HepG2 (cell line): ENCODE results near the gene LAMA5. TPM values are rescaled to one million over a fixed set of nuclear protein-coding genes. Genes with fewer than 3 reads are reported as not detected.
A peak's percentile ranks its signal among the peaks of the same experiment; 100 is the strongest.

Source experiments
- ATAC-seq: fragments of 200-7000 bp; cut with Tn5 transposase; 3 replicates; pipeline ENCODE4 v1.9.1; 2020; ENCODE audit warnings: mild to moderate bottlenecking, moderate library complexity
- BruUV-seq: library from RNA; stranded (reverse); fragments of 400-500 nt; replicated peaks from 2 replicates; lab custom pipeline; 2021; lab: Mats Ljungman, UMichigan
- CTCF ChIA-PET: fragments of 300-600 bp; formaldehyde crosslinking; extraction: SDS; loops from one replicate; lab custom pipeline; 2021; ENCODE audit warnings: low total read pairs, inconsistent platforms, low intra/inter-chr PET ratio; lab: Yijun Ruan, JAX
- POLR2A ChIA-PET: fragments of 350-600 bp; sonication (Branson Sonifier 250); formaldehyde crosslinking; loops from one replicate; lab custom pipeline; 2020; ENCODE audit warnings: antibody characterized with exemption, inconsistent platforms; lab: Yijun Ruan, JAX
- DNase-seq: peaks from one replicate; pipeline ENCODE4 v3.0.0-alpha.2; 2015; ENCODE audit warnings: low spot score
- FAIRE-seq: peaks from 3 replicates; lab custom pipeline; 2011; peaks lifted over from hg19 to GRCh38; lab: Jason Lieb, UNC
- H2AFZ ChIP-seq: one replicate; pipeline ENCODE4 v1.6.1; 2011; ENCODE audit warnings: low read length, inconsistent platforms
- H3K27ac ChIP-seq: fragments of 300-600 bp; 3 replicates; pipeline ENCODE4 v1.8.0; 2011; ENCODE audit warnings: mixed run types, mild to moderate bottlenecking, mixed read lengths, low read length, inconsistent platforms; ENCODE audit not compliant: insufficient read depth; ENCODE audit errors: extremely low read length
- H3K27me3 ChIP-seq, 2 experiments: fragments of 200-600 bp in 1 of 2; 2 replicates in 1 of 2; 3 replicates in 1 of 2; pipeline versions ENCODE4 v1.6.0 to v1.8.0; 2011; ENCODE audit warnings: low read length in 2 of 2, mild to moderate bottlenecking in 2 of 2, moderate library complexity in 2 of 2, inconsistent platforms in 1 of 2; ENCODE audit not compliant: insufficient read depth in 2 of 2, control insufficient read depth in 1 of 2
- H3K36me3 ChIP-seq, 2 experiments: fragments of 200-600 bp in 1 of 2; replicated peaks in 1 of 2; 2 replicates in 1 of 2; 3 replicates in 1 of 2; pipeline versions ENCODE4 v1.5.1 to v1.8.0; 2011; ENCODE audit warnings: low read length in 2 of 2, inconsistent platforms in 1 of 2; ENCODE audit not compliant: insufficient read depth in 2 of 2, control insufficient read depth in 1 of 2
- H3K4me1 ChIP-seq: 2 replicates; pipeline ENCODE4 v1.5.1; 2012; ENCODE audit warnings: low read length, inconsistent platforms; ENCODE audit not compliant: insufficient read depth
- H3K4me2 ChIP-seq: 2 replicates; pipeline ENCODE4 v1.6.0; 2011; ENCODE audit warnings: low read depth, low read length, inconsistent platforms
- H3K4me3 ChIP-seq, 3 experiments: fragments of 200-600 bp in 1 of 3; sonication (generic), shearing (Covaris generic) in 1 of 3; replicated peaks in 1 of 3; 2 replicates each; pipeline ENCODE4 v1.5.1; 2011 to 2016; ENCODE audit warnings: low read length in 3 of 3, inconsistent platforms in 2 of 3, low read depth in 2 of 3, mild to moderate bottlenecking in 2 of 3, control low read depth in 1 of 3, mixed read lengths in 1 of 3; ENCODE audit not compliant: insufficient read depth in 1 of 3
- H3K79me2 ChIP-seq: one replicate; pipeline ENCODE4 v1.6.1; 2011; ENCODE audit warnings: low read length, inconsistent platforms; ENCODE audit not compliant: insufficient read depth
- H3K9ac ChIP-seq: 2 replicates; pipeline ENCODE4 v1.6.0; 2011; ENCODE audit warnings: mild to moderate bottlenecking, low read depth, low read length, inconsistent platforms; ENCODE audit not compliant: insufficient read depth
- H3K9me3 ChIP-seq: 2 replicates; pipeline ENCODE4 v1.5.1; 2012; ENCODE audit warnings: mild to moderate bottlenecking, low read length
- H4K20me1 ChIP-seq: 2 replicates; pipeline ENCODE4 v1.6.0; 2011; ENCODE audit warnings: inconsistent platforms, mild to moderate bottlenecking, low read length, moderate library complexity; ENCODE audit not compliant: insufficient read depth
- AGO2 ChIP-seq: fragments of 200-400 bp; formaldehyde crosslinking; optimal IDR thresholded peaks from 2 replicates; pipeline ENCODE3; 2017; ENCODE audit warnings: mild to moderate bottlenecking, low read depth, low read length, moderate library complexity
- AKAP8 ChIP-seq: sonication (generic); formaldehyde crosslinking; IDR thresholded peaks from 2 replicates; pipeline ENCODE4 v1.5.1; 2020; ENCODE audit warnings: mild to moderate bottlenecking, missing genetic modification reagents
- HNRNPK ChIP-seq: fragments of 200-400 bp; formaldehyde crosslinking; IDR thresholded peaks from 2 replicates; pipeline ENCODE4 v1.6.1; 2018; ENCODE audit warnings: low read length, low read depth, moderate library complexity, mild to moderate bottlenecking; ENCODE audit not compliant: poor library complexity, severe bottlenecking
- KDM3A ChIP-seq: IDR thresholded peaks from 2 replicates; pipeline ENCODE4 v1.6.1; 2018; ENCODE audit warnings: low read depth, missing compliant biosample characterization
- RBFOX2 ChIP-seq: fragments of 200-400 bp; formaldehyde crosslinking; IDR thresholded peaks from 2 replicates; pipeline ENCODE4 v1.6.1; 2017; ENCODE audit warnings: low read depth, mild to moderate bottlenecking, low read length
- XBP1 ChIP-seq: sonication (generic); formaldehyde crosslinking; IDR thresholded peaks from 2 replicates; pipeline ENCODE4 v1.5.0; 2020; ENCODE audit warnings: missing genetic modification reagents
- ZBTB3 ChIP-seq: sonication (generic); formaldehyde crosslinking; IDR thresholded peaks from 2 replicates; pipeline ENCODE4 v1.4.0; 2020; ENCODE audit warnings: low read depth, mild to moderate bottlenecking, moderate library complexity, missing genetic modification reagents, borderline replicate concordance
- ZNF333 ChIP-seq: sonication (generic); formaldehyde crosslinking; IDR thresholded peaks from 2 replicates; pipeline ENCODE4 v1.4.0; 2020; ENCODE audit warnings: mild to moderate bottlenecking, missing genetic modification reagents, borderline replicate concordance
- ZNF772 ChIP-seq: sonication (generic); formaldehyde crosslinking; IDR thresholded peaks from 2 replicates; pipeline ENCODE4 v1.5.0; 2020; ENCODE audit warnings: mild to moderate bottlenecking, missing genetic modification reagents
- whole genome bisulfite sequencing: methylation state at CpG from one replicate; pipeline ENCODE4 v1.1.6; 2017; ENCODE audit warnings: low lambda C conversion rate; 5-methylcytosine and 5-hydroxymethylcytosine counted together
- in situ Hi-C: cut with HindIII; loops from 2 replicates; pipeline ENCODE4 v1.10.0; 2017; ENCODE audit warnings: low pct_unique_long_range_greater_than_20kb; ENCODE audit not compliant: extremely low pct_ligation_motif_present
- intact Hi-C: fragments of 100-400 bp; cut with micrococcal nuclease; formaldehyde crosslinking; loops from one replicate; pipeline ENCODE4 v1.10.0; 2022; ENCODE audit not compliant: unreplicated experiment
- polyA plus RNA-seq, 8 experiments: library from polyadenylated mRNA; depleted of rRNA in 3 of 8; stranded (reverse) in 7 of 8; unstranded in 1 of 8; fragments of >200 nt; fragmentation: Illumina TruSeq in 4 of 8; extraction: Trizol in 4 of 8; gene quantifications; 2 replicates each; pipeline versions ENCODE4 v1.2.1 to v1.2.3, GENCODE V29; 2011 to 2016; ENCODE audit warnings: low read depth in 4 of 8, missing spikeins in 1 of 8, mixed read lengths in 1 of 8; ENCODE audit not compliant: insufficient read depth in 1 of 8
- total RNA-seq, 5 experiments: library from RNA; depleted of rRNA; stranded (reverse); fragments of >200 nt; fragmentation: Illumina TruSeq; extraction: Trizol; gene quantifications; 2 replicates each; pipeline ENCODE4 v1.2.3, GENCODE V29; 2016; ENCODE audit warnings: low read depth in 1 of 5

The LAMA5 gene
- total and polyA plus RNA-seq, 2 of the 13 experiments (the other 11 are each of a cell fraction or from before 2014, with no cell fraction given), result 21.0 to 44.7 TPM

DNA sequence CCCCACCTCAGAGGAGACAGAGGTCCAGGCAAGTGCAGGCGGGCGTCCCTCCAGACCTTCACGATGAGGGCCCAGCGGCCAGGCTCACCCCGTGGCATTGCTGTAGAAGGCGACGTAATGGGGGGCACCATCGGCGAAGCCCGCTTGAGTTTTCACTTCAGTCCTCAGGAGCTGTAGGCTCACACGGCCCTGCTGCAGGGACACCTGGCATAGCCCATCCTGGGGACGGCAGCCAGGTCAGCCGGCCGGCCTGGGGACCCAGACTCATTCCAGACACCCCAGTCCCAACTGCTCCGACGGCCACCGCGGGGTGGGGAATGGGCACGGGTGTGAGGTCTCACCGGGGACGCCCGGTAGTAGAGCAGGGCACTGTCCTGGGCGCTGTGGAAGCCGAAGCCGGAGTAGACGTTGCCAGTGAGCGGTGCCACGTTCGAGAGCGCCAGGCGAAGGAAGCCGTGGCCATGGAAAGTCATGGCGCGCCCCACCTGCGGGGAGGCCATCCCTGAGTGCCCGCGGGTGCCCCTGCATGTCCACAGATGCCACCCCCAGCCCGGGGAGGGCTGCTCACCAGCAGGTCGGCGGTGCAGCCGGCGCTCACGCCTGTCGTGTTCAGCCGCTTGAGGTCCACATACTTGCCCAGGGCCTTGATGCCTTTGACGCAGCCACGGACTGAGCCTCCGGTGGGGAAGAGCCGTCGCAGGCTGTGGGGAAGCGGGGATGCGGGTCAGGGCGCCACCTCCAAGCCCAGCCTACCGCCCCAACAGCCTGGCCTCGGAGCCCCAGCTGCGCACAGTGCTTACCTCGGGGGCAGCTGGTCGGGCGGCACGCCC, 55.1 kb downstream of the LAMA5 start:
- H3K4me1 ChIP-seq, result 0 out of 2 replicates have a peak, but pooled peaks cover 6% of the 10 kb centered on the region
- H3K9me3 ChIP-seq, result no peaks in the 10 kb centered on the region
- no peaks in the 10 kb centered on the region for H3K79me2 ChIP-seq
- no peak overlapping the region for H3K4me3 ChIP-seq
- no peak overlapping the region for H3K27ac ChIP-seq
- POLR2A ChIA-PET, result no interaction called here
- FAIRE-seq (no peak), DNase-seq (no peak), ATAC-seq (no peak)
- no peak overlapping the region for H2AFZ ChIP-seq
- no peak overlapping the region for H3K9ac ChIP-seq
- H3K4me2 ChIP-seq, result no peak overlapping the region
- H4K20me1 ChIP-seq, result no peaks in the 10 kb centered on the region; the same call in 1 of the 2 replicates
- TF ChIP-seq KDM3A (no peak), ZBTB3 (CRISPR knock-in tag) (no peak), AKAP8 (CRISPR knock-in tag) (no peak), ZNF772 (CRISPR knock-in tag) (no peak), AGO2 (peak; percentile 66), ZNF333 (CRISPR knock-in tag) (0 out of 2 replicates have a peak, but pooled peaks have one; percentile 35), XBP1 (CRISPR knock-in tag) (no peak), HNRNPK (peak; percentile 22), RBFOX2 (0 out of 2 replicates have a peak, but pooled peaks have one; percentile 17)
- TF ChIP-seq, all 625 proteins: peak for 4
- BruUV-seq, result no TSS peak
- 97% methylated on average over 57 of the region's 60 CpGs for WGBS
- in situ Hi-C loops (no loop called here), intact Hi-C loops (no loop called here)
- CTCF ChIA-PET, result no interaction called here
- Histone ChIP-seq H3K36me3 (peaks cover 70 to 95% of the 10 kb centered on the region in 2 experiments), H3K27me3 (no peaks in the 10 kb centered on the region)
